ENCODE data around the gene CLCN3.
"Not testable (repeated sequence)": the region's sequence is repeated elsewhere in the genome, so short reads cannot be mapped to it uniquely, and the experiment has no call there.

The CLCN3 gene

GRCh38 chr4:169619958-169620879 lies at the start of gene CLCN3:
Gene CLCN3, plus strand, starts transcription at chr4:169620578. Its CDS starts 15,351 bp downstream, at chr4:169635929.
- peak; percentile 96 for DNase-seq

- DNase-seq = not testable (repeated sequence)
Measured at GRCh38 chr4:169571012-169571411, 49.4 kb upstream of the CLCN3 start.

- no peak for DNase-seq
Measured at GRCh38 chr4:169571435-169571834, 48.9 kb upstream of the CLCN3 start.

GRCh38 chr4:169573889-169574288 lies 46.5 kb upstream of the CLCN3 start:
- DNase-seq = no peak

- no peak for DNase-seq
Measured at GRCh38 chr4:169582203-169582602, 38.2 kb upstream of the CLCN3 start.

GRCh38 chr4:169582706-169583105 lies 37.7 kb upstream of the CLCN3 start:
- no peak for DNase-seq

GRCh38 chr4:169583563-169583962 lies 36.8 kb upstream of the CLCN3 start:
- DNase-seq = no peak

GRCh38 chr4:169593050-169593560 lies 27.3 kb upstream of the CLCN3 start:
- no peak for DNase-seq

- DNase-seq = no peak
Measured at GRCh38 chr4:169594560-169595195, 25.7 kb upstream of the CLCN3 start.

GRCh38 chr4:169601016-169601771 lies 19.2 kb upstream of the CLCN3 start:
- no peak for DNase-seq

- no peak for DNase-seq
Measured at GRCh38 chr4:169603312-169603711, 17.1 kb upstream of the CLCN3 start.

- no peak for DNase-seq
Measured at GRCh38 chr4:169604131-169604900, 16.1 kb upstream of the CLCN3 start.

GRCh38 chr4:169604903-169605331 lies 15.5 kb upstream of the CLCN3 start:
- no peak for DNase-seq

- DNase-seq = no peak
Measured at GRCh38 chr4:169611157-169611556, 9.2 kb upstream of the CLCN3 start.

- DNase-seq = peak; percentile 92
Measured at GRCh38 chr4:169611991-169612870, 8.1 kb upstream of the CLCN3 start, which contains the start of gene NEK1. Gene NEK1, minus strand, starts transcription at chr4:169612583. Its CDS starts 9,953 bp downstream, at chr4:169602630.

- peak; percentile 80 for DNase-seq
Measured at GRCh38 chr4:169612871-169613859, 7.2 kb upstream of the CLCN3 start.

- DNase-seq = no peak
Measured at GRCh38 chr4:169615467-169616106, 4.8 kb upstream of the CLCN3 start.

GRCh38 chr4:169616846-169617245 lies 3.5 kb upstream of the CLCN3 start:
- DNase-seq = no peak

- DNase-seq = no peak
Measured at GRCh38 chr4:169617306-169617705, 3.1 kb upstream of the CLCN3 start.

Measured in activated CD8-positive, alpha-beta memory T cell treated with anti-CD3 and anti-CD28 coated beads for 24 hours (primary cell).